HG02970 (cell line): ENCODE measurements around the gene NRG4.
"Not testable (repeated sequence)": the region's sequence is repeated elsewhere in the genome, so short reads cannot be mapped to it uniquely, and the experiment has no call there.

Source experiments
- ATAC-seq: cut with Tn5 transposase; IDR thresholded peaks from one replicate; pipeline ENCODE4 v1.9.1; 2021; ENCODE audit warnings: mild to moderate bottlenecking, moderate library complexity, moderate number of reproducible peaks; ENCODE audit not compliant: unreplicated experiment, low FRiP score

NRG4 gene, protein sequence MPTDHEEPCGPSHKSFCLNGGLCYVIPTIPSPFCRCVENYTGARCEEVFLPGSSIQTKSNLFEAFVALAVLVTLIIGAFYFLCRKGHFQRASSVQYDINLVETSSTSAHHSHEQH

DNA sequence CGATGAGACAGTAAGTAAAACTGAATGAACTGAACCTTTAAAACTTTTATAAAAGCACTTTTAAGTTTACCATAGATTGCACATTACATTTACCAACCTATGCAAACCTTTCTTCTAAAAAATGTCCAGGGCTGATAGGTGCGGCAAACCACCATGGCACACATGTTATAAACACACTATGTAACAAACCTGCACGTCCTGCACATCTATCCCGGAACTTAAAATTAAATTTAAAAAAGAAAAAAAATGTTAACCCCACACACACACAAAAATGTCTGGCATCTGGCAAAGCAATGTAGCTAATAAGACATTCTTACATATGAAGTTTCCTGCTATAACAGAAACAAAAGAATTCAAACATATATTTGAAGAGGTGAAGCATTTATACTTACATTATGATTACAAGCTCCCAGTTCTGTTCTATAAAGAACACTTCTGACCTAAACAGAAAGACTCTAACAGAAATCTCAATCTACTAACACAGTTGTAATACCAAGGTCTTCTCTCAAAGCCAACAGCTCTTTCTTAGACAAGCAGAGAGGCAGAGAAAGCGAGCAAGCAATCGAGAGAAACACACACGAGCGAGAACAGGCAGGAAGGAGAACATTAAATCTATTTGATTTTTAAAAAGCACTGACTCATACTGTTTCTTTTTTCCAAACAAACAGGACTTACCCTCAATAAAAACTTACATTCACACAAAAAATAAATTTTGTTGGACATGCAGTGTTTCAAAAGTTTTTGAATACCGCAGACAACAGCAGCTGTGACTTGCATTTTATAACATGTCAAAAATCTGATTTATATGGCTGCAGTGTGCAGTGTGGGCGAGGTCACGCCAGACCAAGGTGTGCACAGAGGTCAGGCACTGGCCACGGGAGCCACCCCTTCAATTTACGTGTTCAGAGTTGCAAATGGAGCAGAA, at the start of gene NRG4:
Gene NRG4, minus strand, starts transcription at position 798 of the 925 bp plus-strand sequence. CDS start 1,194 bp downstream, outside the sequence.
- ATAC-seq: no peak

DNA sequence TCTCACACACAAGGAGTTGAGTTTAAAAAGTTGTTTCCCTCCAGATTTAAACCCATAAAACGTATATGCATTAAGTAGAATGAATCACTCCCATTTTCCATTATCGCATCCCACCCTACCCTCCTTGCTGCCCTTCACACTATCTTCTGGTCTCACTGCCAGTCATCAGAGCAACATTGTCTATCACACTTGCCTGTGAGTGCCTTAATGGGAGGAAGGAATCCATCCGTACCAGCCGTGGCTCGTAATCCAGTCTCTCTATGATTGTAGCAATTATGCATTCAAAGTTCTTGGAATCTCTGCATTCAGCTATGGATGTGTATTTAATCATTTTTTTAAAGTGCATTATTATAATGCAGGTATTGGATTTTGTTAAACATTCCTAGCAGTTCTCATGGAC, 49.5 kb upstream of the NRG4 start:
- ATAC-seq: no peak

DNA sequence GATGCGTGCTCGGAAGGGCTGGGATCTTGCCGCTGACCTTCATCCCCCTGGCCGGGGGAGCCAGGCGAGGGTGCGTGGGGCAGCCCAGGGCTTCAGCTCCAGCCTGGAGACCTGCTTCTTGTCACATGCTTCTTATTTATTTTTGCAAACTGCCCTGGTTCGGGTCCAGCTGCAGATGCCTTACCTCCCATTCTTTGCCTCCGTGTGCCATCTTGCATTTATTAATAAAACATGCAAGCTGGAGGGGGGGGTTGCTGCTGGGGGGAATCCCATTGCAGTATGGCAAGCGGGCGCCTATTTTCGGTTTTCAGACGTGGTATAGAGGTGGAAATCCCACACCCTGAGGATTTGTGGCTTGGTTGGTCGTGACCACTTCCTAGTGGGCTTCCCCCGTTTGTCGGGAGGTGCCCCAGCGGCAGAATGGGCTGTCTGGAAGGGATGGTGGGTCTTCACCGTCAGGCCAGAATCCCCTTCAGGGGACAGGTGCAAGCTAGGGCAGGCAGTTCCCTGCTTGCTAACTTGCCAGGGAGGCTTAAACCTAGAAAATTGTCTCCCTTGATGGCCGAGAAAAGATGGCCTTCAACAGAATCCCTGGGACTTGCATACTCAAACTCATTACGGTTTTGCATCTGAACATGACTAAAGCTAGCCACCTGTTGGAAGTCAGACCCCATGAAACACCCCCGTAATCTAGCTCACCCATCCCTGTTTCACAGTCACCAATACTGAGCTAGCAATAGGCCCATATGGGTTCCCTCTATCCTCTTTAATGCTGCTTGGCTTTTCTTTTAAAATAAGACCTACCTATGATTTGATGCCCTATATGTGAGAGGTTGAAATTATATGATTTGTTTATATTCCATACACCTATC, 48.1 kb upstream of the NRG4 start:
- no peak for ATAC-seq

DNA sequence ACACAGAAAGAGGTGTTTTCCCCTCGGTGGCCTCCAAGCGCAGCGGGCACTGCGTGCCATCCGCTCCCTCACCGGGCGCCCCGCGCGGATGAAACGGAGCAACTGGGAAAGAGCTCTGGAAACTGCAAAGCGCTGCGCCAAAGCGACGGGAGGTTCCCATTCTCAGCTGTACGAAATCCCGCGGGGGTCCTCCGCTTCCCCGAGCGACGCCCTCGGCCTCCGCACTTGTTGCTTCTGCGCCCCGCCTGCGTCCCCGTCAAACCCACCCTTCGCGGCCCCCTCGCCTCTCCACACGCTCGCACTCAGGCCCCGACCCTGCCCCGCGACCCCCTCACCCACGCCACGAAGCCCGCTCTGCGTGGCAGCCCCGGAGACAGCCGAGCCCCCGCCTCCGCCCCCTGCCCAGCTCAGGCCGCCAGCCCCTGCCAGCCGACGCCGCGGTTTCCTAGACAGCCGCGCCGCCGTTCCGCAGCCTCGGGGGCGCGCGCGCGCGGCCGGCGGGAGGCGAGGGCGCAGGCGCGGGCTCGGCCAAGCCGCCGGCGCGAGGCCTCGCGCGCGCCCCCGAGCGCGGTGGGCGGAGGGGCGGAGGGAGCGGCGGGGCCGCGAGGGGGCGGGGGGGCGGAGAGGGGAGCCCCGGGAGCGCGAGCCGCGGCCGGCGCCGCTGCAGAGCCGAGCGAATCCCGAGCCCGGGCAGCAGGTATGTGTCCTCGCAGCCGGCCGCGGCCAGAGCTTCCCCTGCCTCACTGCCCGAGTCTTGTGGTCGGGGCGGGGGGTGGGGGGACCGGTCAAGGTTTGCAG, 47.3 kb upstream of the NRG4 start, which contains the start of gene TMEM266:
Gene TMEM266, plus strand, starts transcription at position 666 of the 798 bp plus-strand sequence. CDS start 74,279 bp downstream, outside the sequence.
- ATAC-seq: no peak

DNA sequence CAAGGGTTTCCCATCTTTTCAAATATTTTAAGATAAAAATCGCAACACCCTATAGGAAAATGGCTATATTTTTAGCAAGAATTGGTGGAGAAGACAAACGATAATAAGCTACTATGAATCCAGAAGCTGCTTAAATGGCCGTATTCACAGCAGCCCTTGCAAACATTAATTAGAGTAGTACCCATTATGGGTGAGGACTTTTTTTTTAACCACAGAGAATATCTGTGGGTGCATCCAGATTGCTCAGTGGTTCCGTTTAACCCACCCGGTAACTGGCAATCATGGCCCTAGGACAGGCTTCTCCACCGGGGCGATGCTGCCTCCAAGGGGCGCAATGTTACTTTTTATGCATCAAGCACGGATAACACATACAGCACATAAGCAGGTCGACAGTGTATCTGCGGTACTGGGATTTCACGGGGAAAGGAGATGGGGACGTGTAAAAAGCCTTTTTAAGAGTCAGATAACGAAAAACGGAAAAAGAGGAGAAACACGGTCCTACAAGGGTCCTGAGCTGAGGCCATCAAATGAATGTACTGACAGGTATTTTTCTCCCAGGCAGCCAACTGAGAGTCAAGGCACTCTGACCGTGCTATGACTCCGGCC, 46.6 kb upstream of the NRG4 start:
- no peak for ATAC-seq

DNA sequence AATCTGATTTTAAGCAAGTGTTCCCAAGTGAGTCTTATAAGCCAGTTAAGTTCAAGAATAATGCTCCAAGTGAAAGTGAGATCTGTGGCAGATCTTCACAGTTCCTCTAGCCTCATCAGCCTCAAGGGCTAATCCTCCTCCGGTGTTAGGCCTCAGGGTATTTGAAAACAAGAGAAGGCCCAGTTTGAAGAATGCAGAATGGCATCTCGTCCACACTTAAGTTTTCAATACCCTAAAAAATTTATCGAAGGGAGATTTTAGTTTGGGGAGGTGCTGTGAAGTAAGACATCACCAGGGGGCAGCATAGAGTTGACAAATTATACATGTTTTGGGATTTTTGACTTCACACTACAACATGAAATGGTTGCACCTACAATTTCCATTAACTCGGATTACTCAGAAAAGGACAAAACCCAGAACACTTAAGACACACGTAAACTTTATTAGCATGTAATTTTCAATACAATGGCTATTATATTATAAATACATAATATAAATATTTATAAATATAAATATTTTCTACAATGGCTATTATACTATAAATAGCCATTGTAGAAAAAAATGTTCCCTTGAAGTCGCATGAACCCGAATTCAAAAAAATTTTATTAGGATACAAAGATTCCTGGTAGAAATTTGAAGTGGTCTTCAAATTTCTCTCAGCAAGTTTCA, 45.2 kb upstream of the NRG4 start:
- ATAC-seq: no peak

DNA sequence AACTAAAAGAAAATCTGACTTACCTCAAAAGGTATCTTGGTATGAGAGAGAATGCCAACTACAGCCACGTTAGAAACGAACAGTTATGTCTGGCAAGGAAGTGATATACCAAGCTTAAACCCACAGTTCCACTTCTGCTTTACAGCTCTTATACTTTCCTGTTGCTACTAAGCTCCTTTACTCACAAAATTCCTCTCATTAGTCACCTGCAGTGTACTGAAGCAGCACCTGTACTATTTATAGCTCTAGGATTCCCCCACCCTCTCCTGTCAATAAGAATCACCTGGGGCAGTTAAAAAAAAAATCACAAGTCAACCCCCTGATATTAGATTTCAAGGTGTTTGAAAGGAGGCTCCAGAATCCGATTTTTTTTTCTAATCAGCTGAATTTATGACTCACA, 44.7 kb upstream of the NRG4 start:
- ATAC-seq: no peak

DNA sequence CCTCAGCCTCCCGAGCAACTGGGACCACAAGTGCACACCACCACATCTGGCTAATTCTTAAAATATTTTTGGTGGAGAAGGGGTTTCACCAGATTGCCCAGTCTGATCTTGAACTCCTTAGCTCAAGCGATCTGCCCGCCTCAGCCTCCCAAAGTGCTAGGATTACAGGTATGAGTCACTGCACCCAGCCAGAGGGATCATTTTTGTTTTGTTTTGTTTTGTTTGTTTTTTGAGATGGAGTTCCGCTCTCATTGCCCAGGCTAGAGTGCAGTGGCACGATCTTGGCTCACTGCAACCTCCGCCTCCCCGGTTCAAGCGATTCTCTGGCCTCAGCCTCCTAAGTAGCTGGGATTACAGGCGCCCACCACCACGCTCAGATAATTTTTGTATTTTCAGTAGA, 42.0 kb upstream of the NRG4 start:
- not testable (repeated sequence) for ATAC-seq

DNA sequence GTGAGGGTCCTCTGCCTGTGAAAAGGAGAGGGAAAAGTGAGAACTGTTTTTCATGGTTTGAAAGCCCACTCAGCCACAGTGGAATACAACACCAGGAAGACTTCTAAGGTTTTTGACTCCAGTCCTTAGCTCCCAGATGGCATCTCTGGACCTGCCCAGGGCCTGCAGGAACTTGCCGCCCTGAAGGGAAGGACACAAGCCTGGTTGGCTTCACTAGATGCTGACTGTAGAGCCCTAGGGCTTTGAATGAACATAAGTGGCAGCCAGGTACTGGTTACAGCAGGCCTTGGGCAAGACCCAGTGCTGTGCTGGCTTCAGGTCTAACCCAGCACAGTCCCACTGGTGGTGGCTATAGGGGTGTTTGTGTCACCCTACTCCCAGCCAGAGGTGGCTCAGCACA, 26.3 kb upstream of the NRG4 start:
- ATAC-seq: no peak

DNA sequence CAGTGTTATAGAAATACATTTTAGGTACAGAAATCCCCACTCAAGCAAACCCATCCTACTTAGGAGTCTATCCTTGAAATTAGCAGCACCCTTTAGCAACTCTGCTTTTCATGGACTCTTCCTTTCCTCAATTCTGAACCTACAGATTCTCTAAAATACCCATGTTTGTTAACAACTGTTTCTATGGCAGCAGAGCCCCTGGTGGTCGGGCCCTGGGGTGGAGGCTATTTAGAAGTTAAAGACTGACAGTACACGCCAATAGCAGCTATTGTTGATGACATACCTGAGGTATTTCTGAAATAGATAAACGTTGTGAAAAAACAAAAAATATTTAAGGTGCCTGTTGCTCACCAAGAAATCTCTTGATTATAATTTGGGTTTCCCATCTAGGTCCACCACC, 23.4 kb upstream of the NRG4 start:
- no peak for ATAC-seq

DNA sequence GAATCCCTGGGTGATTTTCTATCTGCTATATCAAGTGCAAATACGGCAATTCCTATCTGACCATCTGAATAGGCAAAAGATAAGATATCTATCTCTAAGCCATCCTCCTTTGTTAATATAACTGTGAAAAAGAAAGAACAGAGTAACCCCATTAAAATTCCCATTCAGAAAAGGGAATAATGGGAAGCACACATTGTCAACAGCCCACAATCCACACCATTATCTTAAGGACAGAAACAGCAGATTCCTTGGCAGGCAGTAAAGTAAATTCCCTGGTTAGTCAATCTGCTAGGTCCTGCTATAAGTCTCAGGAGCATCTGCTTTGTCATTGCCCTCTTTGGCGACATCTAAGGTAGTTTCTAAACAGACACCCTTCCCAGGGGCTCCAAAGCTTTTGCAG, 21.9 kb upstream of the NRG4 start:
- no peak for ATAC-seq

DNA sequence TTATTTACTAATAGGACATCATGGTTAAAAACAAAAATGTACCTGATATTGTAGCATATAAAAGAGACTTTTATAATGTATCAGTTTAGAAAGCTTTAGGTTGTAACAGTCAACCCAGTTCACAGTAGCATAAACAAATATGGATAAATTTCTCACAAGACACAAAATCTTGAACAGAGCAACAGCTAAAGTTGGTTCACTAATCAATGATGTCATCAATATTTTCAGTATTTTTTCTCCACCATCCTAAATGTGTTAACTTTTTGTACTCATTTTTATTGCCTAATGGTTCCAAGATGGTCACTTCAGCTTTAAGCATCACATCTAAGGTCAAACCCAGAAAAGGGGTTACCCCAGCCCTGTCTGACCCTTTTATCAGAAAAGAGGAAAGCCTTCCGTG, 21.2 kb upstream of the NRG4 start:
- no peak for ATAC-seq

DNA sequence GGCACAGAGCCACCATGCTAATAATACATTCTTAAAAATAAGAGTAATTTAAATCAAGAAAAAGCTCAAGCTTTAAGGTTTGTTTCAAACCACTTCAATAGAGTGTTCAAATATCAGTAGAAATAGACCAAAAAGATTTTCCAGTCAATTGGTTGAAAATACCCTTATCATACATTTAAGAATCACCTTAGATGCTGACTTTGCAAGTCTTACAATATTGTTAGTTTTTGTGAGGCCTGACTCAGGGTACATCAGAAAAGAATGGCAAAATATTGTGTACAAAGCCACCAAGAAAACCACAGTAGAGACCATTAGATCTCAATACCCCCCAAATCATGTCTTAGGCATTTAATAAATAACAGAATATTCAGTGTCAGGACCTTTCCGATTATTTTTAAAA, 19.8 kb upstream of the NRG4 start:
- no peak for ATAC-seq

DNA sequence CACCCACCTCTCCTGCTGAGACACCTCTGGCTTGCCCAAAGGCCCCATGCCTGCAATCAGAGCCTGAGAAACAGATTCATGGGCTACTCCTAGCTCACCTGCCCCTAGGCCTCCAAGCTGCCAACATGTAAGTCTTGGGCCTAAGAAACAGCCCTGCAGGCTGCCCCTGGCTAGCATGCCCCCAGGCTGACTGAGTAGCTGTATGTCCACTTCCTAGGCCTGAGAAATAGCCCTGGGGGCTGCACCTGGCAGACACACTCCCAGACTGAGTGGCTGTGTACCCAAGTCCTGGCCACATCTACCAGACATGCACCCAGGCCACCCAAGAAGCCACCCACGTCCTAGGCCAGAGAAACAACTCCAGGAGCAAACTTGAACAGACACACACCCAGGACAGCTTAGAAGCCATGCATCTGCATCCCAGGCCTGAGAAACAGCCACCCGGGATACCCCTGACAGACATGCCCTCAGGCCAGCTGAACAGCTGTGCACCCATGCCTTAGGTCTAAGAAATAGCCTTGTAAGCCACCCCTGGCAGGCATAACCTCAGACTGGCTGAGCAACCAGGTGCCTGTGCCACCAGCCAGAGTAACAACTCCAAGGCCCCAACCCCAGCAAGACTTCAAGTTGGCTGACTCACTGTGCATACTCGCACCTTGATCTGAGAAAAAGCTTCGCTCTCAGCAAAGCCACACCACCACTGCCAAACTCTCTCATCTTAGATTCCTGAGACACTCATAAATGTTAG, 12.0 kb upstream of the NRG4 start:
- no peak for ATAC-seq

DNA sequence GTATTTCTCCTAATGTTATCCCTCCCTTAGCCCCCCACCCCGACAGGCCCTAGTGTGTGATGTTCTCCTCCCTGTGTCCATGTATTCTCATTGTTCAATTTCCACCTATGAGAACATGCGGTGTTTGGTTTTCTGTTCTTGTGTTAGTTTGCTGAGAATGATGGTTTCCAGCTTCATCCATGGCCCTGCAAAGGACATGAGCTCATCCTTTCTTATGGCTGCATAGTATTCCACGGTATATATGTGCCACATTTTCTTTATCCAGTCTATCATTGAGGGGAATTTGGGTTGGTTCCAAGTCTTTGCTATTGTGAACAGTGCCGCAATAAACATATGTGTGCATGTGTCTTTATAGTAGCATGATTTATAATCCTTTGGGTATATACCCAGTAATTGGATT, 1.2 kb upstream of the NRG4 start:
- ATAC-seq: not testable (repeated sequence)

DNA sequence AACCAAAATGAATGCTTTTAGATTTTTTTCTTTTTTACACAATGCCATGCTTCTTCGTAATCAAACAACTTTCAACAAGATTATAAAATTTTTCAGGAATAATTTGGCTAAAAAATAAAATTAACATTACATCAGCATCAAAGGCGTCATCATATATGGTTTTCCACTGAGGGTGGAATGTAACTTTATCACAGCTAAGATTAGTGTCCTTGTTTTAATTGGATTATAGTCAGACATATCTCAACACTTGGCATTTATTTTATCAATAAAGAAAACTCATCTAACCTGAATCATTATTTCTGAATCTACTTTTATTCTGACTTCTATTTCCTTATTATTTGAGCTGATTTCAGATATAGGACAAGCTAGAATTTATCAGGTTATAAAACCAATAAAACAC, 1.6 kb downstream of the NRG4 start:
- no peak for ATAC-seq

DNA sequence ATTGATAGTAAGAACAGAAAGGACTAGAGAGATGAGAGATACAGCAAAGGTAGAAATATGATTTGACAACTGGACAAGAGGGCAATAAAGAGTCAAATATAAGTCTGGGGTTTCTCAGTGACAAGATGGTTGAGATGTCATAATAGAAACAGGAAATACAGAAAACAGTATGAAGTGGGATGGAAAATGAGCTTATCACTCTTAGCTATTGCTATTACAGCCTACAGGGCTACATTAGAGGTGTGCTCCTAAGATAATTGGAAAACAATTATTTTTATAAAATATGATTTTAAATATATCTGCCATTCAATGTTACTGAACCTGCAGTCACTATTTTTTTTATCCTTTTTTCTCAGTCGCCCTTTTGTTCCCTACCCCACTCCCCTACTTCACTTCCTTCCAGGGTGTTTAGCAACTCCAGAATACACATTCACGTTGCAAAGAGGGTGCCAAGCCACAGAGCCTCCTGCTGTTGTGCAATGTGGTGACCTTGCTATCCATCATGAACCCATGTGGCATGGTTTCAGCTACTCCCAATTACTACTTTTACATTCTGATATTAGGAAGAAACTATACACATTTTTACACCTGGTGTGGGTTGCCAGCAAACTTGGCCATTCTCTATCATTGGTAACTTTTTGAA, 6.0 kb downstream of the NRG4 start:
- no peak for ATAC-seq

DNA sequence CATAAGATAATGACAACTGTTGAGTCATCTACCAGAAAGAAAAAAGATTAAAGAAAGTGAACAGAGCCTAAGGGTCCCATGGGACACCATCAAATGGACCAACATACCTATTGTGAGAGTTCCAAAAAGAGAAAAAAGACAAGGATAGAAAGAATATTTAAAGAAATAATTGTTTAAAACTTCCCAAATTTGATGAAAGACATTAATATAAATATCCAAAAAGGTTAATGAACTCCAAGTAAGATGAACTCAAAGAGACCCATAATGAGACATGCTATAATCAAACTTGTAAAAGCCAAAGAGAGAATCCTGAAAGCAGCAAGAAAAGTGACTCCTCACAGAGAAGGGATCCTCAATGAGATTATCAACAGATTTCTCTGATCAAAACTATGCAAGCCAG, 8.9 kb downstream of the NRG4 start:
- no peak for ATAC-seq
